ENCODE measurements around the gene SLC35E4.
"Not testable (repeated sequence)": the region's sequence is repeated elsewhere in the genome, so short reads cannot be mapped to it uniquely, and the experiment has no call there.

Gene SLC35E4

DNA sequence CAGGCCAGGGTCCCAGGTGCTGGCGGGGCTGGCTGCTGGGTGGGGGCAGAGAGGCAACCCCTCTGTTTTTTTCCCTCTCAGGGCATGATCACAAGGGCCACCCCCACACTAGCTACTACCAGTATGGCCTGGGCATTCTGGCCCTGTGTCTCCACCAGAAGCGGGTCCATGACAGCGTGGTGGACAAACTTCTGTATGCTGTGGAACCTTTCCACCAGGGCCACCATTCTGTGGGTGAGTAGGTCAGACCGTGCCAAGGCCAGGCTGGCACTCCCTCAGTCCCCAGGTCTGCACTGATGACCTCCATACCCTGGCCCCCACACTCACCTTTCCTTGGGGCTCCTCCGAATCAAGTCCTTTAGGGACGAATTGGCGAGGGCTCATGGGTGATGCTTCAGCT is 21.3 kb upstream of the SLC35E4 start:
- DNase-seq = no peak

DNA sequence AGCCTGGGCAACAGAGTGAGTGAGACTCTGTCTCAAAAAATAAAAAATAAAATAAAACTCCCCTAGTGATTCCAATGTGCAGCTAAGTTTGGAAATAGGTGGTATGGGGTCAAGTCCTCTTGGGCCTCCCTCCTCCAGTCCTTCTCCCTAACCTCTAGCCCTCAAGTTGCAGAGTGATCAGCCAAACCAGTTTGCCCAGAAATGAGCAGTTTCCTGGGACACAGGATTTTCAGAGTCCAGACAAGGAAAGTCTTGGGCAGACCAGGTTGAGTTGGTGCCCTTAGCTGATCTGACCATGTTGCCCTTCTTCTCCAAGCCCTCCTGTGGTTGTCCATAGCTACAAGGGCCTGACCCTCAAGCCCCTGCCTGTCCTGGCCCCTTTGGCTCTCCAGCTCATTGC is 20.7 kb upstream of the SLC35E4 start:
- DNase-seq = no peak

- DNase-seq = no peak
Measured at GRCh38 chr22:30615543-30615954, 20.0 kb upstream of the SLC35E4 start.

DNA sequence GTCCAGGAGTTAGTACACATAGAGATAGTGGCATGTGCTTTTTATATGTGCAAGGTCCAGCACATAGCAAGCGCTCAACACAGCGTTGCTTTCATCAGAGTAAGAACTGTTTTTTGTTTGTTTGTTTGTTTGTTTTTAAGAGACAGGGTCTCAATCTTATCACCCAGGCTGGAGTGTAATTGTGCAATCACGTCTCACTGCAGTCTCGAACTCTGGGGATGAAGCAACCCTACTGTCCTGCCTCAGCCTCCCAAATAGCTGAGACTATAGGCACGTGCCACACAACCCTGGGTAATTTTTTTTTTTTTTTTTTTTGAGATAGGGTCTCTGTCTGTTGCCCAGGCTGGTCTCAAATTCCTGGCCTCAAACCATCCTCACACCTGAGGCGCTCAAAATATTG is 17.8 kb upstream of the SLC35E4 start:
- DNase-seq = no peak

DNA sequence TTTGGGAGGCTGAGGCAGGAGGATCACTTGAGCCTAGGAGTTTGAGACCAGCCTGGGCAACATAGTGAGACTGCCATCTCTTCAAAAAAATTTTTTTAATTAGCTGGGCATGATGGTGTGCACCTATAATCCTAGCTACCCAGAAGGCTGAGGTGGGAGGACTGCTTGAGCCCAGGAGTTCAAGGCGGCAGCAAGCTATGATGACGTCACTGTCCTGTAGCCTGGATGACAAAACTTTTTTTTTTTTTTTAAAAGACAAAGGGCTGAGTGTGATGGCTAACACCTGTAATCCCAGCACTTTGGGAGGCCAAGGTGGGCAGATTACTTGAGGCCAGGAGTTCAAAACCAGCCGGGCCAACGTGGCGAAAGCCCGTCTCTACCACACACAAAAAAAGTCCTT is 15.7 kb upstream of the SLC35E4 start:
- DNase-seq = not testable (repeated sequence)

- DNase-seq = no peak
Measured at GRCh38 chr22:30626413-30626812, 9.2 kb upstream of the SLC35E4 start.

DNA sequence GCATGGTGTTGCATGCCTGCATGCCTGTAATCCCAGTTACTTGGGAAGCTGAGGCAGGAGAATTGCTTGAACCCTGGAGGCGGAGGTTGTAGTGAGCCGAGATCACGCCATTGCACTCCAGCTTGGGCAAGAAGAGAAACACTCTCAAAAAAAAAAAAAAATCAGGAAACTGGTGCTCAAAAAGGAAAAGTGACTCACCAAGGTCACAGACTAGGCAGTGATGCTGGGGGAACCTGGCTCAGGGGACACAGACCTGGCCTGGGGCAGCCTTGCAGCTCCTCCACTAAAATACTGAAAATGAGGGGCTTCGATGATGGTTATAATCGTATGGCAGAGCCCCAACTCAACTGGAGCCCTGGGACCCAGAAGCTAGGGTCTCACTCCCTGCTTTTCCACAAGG is 8.1 kb upstream of the SLC35E4 start:
- no peak for DNase-seq

- no peak for DNase-seq
Measured at GRCh38 chr22:30628491-30628890, 7.1 kb upstream of the SLC35E4 start.

- DNase-seq = not testable (repeated sequence)
Measured at GRCh38 chr22:30631469-30631868, 4.1 kb upstream of the SLC35E4 start.

DNA sequence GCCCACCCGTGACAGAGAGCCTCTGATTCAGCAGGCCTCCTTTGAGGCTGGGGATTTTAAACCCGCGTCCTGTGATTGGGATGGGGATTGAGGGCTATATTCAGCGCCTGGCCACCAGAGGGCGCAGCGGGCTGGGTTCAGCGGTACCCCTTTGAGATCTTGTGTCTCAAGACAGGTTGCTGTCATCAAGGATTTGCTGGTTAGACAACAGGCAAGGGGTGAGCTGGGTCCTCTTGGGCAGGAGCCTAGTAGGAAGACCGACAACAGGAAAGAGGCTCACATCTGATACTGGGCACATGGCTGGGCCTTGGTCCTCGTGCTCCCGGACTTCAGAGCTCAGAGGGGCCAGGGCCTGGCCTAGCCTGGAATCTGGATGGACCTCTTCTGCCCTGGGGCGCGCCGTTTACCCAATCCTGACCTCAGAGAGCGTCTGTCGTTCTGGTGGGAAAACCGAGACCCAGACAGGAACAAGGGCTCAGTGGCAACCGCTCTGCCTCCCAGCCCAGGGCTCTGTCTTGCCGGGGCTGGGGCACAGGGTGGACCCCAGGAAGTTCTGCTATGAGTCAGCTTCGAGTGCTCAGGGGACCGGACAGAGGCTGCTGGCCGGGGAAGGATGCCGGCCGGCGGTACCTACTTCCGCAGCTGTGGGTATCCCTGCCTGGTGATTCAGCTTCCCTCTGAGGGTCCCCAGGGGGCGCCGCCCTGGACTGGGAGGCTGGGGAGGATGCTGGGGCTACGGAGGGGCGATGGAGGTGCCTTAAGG is 929 bp upstream of the SLC35E4 start:
- DNase-seq = peak; percentile 88

DNA sequence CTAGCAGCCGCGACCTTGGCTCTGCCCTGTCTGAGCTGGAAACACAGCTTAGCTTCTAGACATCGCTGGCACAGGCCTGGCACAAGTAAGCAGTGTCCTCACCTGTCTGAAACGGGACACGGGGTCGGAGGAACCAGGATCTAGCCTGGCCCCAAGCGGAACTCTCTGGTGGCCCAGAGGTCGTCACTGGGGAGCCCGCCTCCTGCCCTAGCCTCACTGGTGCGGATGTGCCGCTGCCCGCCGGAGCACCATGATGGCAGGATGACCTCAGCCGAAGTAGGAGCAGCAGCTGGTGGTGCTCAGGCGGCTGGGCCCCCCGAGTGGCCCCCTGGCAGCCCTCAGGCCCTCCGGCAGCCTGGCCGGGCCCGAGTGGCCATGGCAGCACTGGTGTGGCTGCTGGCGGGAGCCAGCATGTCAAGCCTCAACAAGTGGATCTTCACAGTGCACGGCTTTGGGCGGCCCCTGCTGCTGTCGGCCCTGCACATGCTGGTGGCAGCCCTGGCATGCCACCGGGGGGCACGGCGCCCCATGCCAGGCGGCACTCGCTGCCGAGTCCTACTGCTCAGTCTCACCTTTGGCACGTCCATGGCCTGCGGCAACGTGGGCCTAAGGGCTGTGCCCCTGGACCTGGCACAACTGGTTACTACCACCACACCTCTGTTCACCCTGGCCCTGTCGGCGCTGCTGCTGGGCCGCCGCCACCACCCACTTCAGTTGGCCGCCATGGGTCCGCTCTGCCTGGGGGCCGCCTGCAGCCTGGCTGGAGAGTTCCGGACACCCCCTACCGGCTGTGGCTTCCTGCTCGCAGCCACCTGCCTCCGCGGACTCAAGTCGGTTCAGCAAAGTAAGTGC is 871 bp downstream of the SLC35E4 start:
- no peak for DNase-seq

GRCh38 chr22:30637701-30638114 is 2.1 kb downstream of the SLC35E4 start:
- DNase-seq = no peak

DNA sequence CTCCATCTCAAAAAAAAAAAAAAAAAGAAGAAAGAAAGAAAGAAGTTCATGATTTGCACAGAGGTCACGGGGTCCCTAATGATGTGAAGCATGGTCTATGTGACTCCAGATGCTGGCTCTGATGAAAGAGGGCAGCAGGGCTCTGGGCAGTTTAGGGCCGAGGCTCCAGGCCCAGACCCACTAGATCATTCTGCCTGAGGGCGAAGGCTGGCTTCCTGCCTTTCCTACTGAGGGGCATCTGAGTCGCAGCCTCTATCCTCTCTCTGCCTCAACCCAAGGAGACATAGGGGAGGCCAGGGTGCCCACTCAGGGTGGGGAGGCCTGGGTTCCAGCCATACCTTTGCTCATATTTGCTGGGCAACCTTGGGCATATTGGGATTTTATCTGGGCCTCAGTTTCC is 4.8 kb downstream of the SLC35E4 start:
- no peak for DNase-seq

- DNase-seq = no peak
Measured at GRCh38 chr22:30640839-30641430, 5.4 kb downstream of the SLC35E4 start.

- no peak for DNase-seq
Measured at GRCh38 chr22:30643055-30643875, 7.7 kb downstream of the SLC35E4 start.

DNA sequence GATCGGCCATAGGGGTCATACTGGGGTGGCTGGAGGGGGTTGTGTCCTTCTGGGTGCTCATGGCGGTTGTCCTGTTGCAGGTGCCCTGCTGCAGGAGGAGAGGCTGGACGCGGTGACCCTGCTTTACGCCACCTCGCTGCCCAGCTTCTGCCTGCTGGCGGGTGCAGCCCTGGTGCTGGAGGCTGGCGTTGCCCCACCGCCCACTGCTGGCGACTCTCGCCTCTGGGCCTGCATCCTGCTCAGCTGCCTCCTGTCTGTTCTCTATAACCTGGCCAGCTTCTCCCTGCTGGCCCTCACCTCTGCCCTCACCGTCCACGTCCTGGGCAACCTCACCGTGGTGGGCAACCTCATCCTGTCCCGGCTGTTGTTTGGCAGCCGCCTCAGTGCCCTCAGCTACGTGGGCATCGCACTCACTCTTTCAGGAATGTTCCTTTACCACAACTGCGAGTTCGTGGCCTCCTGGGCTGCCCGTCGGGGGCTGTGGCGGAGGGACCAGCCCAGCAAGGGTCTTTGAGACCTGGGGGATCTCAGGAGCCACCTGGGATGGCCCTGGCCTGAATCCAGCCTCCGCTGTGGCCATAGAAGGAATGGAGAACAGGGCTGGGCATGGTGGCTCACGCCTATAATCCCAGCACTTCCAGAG is 11.1 kb downstream of the SLC35E4 start:
- no peak for DNase-seq

GRCh38 chr22:30647536-30647935 is 12.0 kb downstream of the SLC35E4 start:
- no peak for DNase-seq

GRCh38 chr22:30648825-30649224 is 13.2 kb downstream of the SLC35E4 start:
- no peak for DNase-seq

- peak; percentile 81 for DNase-seq
Measured at GRCh38 chr22:30649430-30650007, 13.9 kb downstream of the SLC35E4 start.

GRCh38 chr22:30650508-30651116 is 15.0 kb downstream of the SLC35E4 start:
- no peak for DNase-seq

GRCh38 chr22:30652852-30653251 is 17.3 kb downstream of the SLC35E4 start:
- no peak for DNase-seq

GRCh38 chr22:30654361-30654760 is 18.8 kb downstream of the SLC35E4 start:
- no peak for DNase-seq
